Measurements from ENCODE around the gene PSME3IP1. TPM values are rescaled to one million over a fixed set of nuclear protein-coding genes. Genes with fewer than 3 reads are reported as not detected.

The PSME3IP1 gene
- total and polyA plus RNA-seq, 9 donors = 38.0 to 147 (median 59.3) TPM

- Histone ChIP-seq H3K9me3 (no peaks in the 10 kb centered on the region), H3K27ac (no peak overlapping the region), H3K27me3 (no peaks in the 10 kb centered on the region), H3K36me3 (no peaks in the 10 kb centered on the region), H3K4me1 (ENCODE audit: insufficient read depth) (no peaks in the 10 kb centered on the region), H3K4me3 (no peak overlapping the region)
- DNase-seq = no peak
- TF ChIP-seq CTCF (IDR thresholded peaks at IDR 0.05) (no peak), EP300 (IDR thresholded peaks at IDR 0.05) (no peak), POLR2A (IDR thresholded peaks at IDR 0.05) (no peak)
- WGBS, 3 donors = 93 to 96% (median 95%) methylated on average over 9 of the region's 9 CpGs
- intact Hi-C loops (cut with DNase I) = no loop called here
These were observed 48.3 kb upstream of the PSME3IP1 start for GRCh38 chr16:57233944-57234706.

- DNase-seq = no peak
- WGBS, 3 donors = 60 to 78% (median 67%) methylated on average over 3 of the region's 3 CpGs
- no peak overlapping the region for H3K4me3 ChIP-seq
- H3K27ac ChIP-seq = no peak overlapping the region
- no peaks in the 10 kb centered on the region for H3K4me1 ChIP-seq (ENCODE audit: insufficient read depth)
- intact Hi-C loops (cut with DNase I) = no loop called here
- H3K36me3 ChIP-seq = no peaks in the 10 kb centered on the region
- H3K9me3 ChIP-seq = no peaks in the 10 kb centered on the region
- H3K27me3 ChIP-seq = no peaks in the 10 kb centered on the region
- no peak for TF ChIP-seq CTCF (IDR thresholded peaks at IDR 0.05)
- no peak for TF ChIP-seq EP300 (IDR thresholded peaks at IDR 0.05)
- no peak for TF ChIP-seq POLR2A (IDR thresholded peaks at IDR 0.05)
These were observed 46.0 kb upstream of the PSME3IP1 start for GRCh38 chr16:57231821-57232350.

GRCh38 chr16:57229079-57229478, 43.2 kb upstream of the PSME3IP1 start:
- DNase-seq = no peak
- Histone ChIP-seq H3K36me3 (no peaks in the 10 kb centered on the region), H3K27ac (no peak overlapping the region), H3K4me3 (no peak overlapping the region), H3K27me3 (no peaks in the 10 kb centered on the region), H3K4me1 (ENCODE audit: insufficient read depth) (no peaks in the 10 kb centered on the region), H3K9me3 (no peaks in the 10 kb centered on the region)
- TF ChIP-seq CTCF (IDR thresholded peaks at IDR 0.05) (no peak), EP300 (IDR thresholded peaks at IDR 0.05) (no peak), POLR2A (IDR thresholded peaks at IDR 0.05) (no peak)
- WGBS, 3 donors = 78 to 90% (median 84%) methylated on average over 1 of the region's 1 CpG
- intact Hi-C loops (cut with DNase I) = no loop called here

GRCh38 chr16:57226701-57227621, 41.1 kb upstream of the PSME3IP1 start:
- TF ChIP-seq EP300 (IDR thresholded peaks at IDR 0.05) = no peak
- no peak for TF ChIP-seq POLR2A (IDR thresholded peaks at IDR 0.05)
- no peak for TF ChIP-seq CTCF (IDR thresholded peaks at IDR 0.05)
- Histone ChIP-seq H3K36me3 (no peaks in the 10 kb centered on the region), H3K9me3 (no peaks in the 10 kb centered on the region), H3K27me3 (no peaks in the 10 kb centered on the region), H3K27ac (no peak overlapping the region), H3K4me3 (no peak overlapping the region), H3K4me1 (ENCODE audit: insufficient read depth) (no peaks in the 10 kb centered on the region)
- no peak for DNase-seq
- 68 to 90% (median 87%) methylated on average over 4 of the region's 4 CpGs for WGBS, 3 donors
- intact Hi-C loops (cut with DNase I) = no loop called here
